Peyer's patch (tissue), 4 donors: ENCODE results near the gene CACUL1. TPM values are rescaled to one million over a fixed set of nuclear protein-coding genes. Genes with fewer than 3 reads are reported as not detected.

ENCODE experiments used
- DNase-seq, 3 donors: peaks; one replicate each; pipeline ENCODE4 v3.0.0-alpha.2; 2017 to 2019
- H3K27ac ChIP-seq, 4 donors: fragments of 200-600 bp; sonication (generic); one replicate each; pipeline ENCODE4 v1.5.1; 2016 to 2019
- H3K27me3 ChIP-seq, 2 donors: fragments of 200-600 bp; sonication (generic); one replicate each; pipeline ENCODE4 v1.5.1; 2019
- H3K36me3 ChIP-seq, 3 donors: fragments of 200-600 bp; sonication (generic); one replicate each; pipeline ENCODE4 v1.5.1; 2016 to 2019
- H3K4me1 ChIP-seq, 4 donors: fragments of 200-600 bp; sonication (generic); one replicate each; pipeline ENCODE4 v1.5.1; 2016 to 2019
- H3K4me3 ChIP-seq, 4 donors: fragments of 200-600 bp; sonication (generic); 1 replicate in 3 of 4; 2 replicates in 1 of 4; pipeline ENCODE4 v1.5.1; 2016 to 2019; ENCODE audit warnings: mild to moderate bottlenecking in 1 of 4
- H3K9me3 ChIP-seq, 4 donors: fragments of 200-600 bp; sonication (generic); one replicate each; pipeline ENCODE4 v1.5.1; 2016 to 2019; ENCODE audit warnings: mild to moderate bottlenecking in 1 of 4
- POLR2A ChIP-seq, 2 donors: fragments of 450-650 bp; IDR thresholded peaks; one replicate each; pipeline ENCODE4 v1.5.1; 2017; ENCODE audit warnings: antibody characterized with exemption in 2 of 2, mild to moderate bottlenecking in 2 of 2, moderate library complexity in 2 of 2
- total RNA-seq, 4 donors: library from RNA; depleted of rRNA; stranded (reverse); fragments of >200 nt; gene quantifications; one replicate each; pipeline ENCODE4 v1.1.0, GENCODE V29; 2016
- TF ChIP-seq, protein P1 (sequence below), 6 experiments: fragments of 450-650 bp in 4 of 6; fragments of 200-600 bp in 2 of 6; sonication (generic) in 1 of 6; IDR thresholded peaks; one replicate each; pipeline ENCODE4 v1.5.1; 2017 to 2019; ENCODE audit warnings: antibody characterized with exemption in 6 of 6, mild to moderate bottlenecking in 3 of 6, moderate library complexity in 1 of 6

Gene CACUL1
- total RNA-seq, 4 donors from 2014 or later = 20.6 to 42.6 (median 33.1) TPM

GRCh38 chr10:118720685-118721538 lies 33.9 kb downstream of the CACUL1 start:
- Histone ChIP-seq H3K27ac (no peak overlapping the region), H3K9me3 (no peaks in the 10 kb centered on the region), H3K36me3 (no peaks in the 10 kb centered on the region), H3K4me1 (peaks cover 0 to 5% (median 0%) of the 10 kb centered on the region in 4 donors), H3K27me3 (no peaks in the 10 kb centered on the region), H3K4me3 (no peak overlapping the region)
- no peak for TF ChIP-seq POLR2A (IDR thresholded peaks at IDR 0.05)
- TF ChIP-seq, protein P1, sequence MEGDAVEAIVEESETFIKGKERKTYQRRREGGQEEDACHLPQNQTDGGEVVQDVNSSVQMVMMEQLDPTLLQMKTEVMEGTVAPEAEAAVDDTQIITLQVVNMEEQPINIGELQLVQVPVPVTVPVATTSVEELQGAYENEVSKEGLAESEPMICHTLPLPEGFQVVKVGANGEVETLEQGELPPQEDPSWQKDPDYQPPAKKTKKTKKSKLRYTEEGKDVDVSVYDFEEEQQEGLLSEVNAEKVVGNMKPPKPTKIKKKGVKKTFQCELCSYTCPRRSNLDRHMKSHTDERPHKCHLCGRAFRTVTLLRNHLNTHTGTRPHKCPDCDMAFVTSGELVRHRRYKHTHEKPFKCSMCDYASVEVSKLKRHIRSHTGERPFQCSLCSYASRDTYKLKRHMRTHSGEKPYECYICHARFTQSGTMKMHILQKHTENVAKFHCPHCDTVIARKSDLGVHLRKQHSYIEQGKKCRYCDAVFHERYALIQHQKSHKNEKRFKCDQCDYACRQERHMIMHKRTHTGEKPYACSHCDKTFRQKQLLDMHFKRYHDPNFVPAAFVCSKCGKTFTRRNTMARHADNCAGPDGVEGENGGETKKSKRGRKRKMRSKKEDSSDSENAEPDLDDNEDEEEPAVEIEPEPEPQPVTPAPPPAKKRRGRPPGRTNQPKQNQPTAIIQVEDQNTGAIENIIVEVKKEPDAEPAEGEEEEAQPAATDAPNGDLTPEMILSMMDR (IDR thresholded peaks at IDR 0.05) = peak; percentile 75 to 86 (median 85)
- peak in 2 of 3 donors; percentile 58 to 78 for DNase-seq

- Histone ChIP-seq H3K4me3 (no peak overlapping the region), H3K4me1 (peaks cover 0 to 4% (median 0%) of the 10 kb centered on the region in 4 donors), H3K36me3 (no peaks in the 10 kb centered on the region), H3K9me3 (no peaks in the 10 kb centered on the region), H3K27ac (no peak overlapping the region), H3K27me3 (no peaks in the 10 kb centered on the region)
- no peak for DNase-seq
- TF ChIP-seq, protein P1 (IDR thresholded peaks at IDR 0.05) = no peak
- TF ChIP-seq POLR2A (IDR thresholded peaks at IDR 0.05) = no peak
Observed at GRCh38 chr10:118714366-118714765, 40.4 kb downstream of the CACUL1 start.

DNA sequence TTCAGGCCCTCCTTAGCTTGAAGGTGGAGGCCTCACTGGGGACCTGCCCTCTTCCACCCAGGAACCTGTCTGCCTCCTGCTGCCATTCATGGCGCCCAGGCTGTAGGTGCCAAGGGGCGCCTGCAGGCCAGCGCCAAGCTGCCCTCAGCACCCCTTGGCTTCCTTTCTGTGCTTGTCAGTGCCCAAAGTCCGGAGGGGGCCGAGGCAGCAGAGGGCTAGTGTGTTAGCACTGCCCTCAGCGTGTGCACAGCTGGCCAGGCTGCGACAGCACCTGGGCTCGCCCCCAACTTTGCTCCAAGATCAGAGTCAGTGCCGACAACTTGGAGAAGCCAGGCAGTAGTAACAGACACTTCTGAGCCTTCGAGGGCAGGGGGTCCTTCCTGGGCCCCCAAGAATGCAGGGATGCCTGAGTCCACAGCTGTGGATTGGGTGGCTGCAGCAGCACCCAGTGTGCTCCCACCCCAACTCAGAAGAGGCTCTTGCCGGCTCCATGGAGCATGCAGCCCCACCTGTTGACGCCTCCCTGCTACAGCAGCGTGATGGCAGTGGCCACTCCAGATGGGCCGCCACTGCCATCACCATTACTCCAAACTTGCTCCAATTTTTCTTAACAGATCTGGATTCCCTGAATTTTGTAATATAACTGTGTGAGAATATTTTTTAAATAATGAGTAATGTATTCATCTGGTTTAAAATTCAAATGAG lies 41.7 kb downstream of the CACUL1 start:
- no peak for DNase-seq
- Histone ChIP-seq H3K27me3 (no peaks in the 10 kb centered on the region), H3K27ac (no peak overlapping the region), H3K36me3 (no peaks in the 10 kb centered on the region), H3K4me1 (peaks cover 0 to 4% (median 0%) of the 10 kb centered on the region in 4 donors), H3K4me3 (no peak overlapping the region), H3K9me3 (no peaks in the 10 kb centered on the region)
- TF ChIP-seq, protein P1 (IDR thresholded peaks at IDR 0.05) = no peak
- TF ChIP-seq POLR2A (IDR thresholded peaks at IDR 0.05) = no peak

DNA sequence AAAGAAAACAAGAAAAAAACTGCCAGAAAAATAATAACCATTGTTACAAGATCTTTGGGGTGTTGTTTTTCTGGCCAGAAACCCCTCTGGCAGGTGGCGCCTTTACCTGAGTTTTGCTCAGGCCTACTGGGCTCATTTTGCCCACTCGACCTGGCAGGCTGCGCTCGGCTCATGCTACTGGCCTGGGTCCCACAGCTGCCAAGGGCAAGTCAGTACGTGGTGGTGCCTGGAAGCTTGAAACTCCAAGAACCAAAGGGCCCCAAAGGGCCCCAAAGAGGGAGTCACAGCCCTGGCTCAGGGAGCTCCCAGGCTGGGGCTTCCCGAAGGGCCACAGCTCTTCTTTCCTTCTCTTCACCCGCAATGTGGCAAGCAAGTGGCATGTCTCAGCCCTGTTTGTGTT lies 42.7 kb downstream of the CACUL1 start:
- no peaks in the 10 kb centered on the region for H3K36me3 ChIP-seq
- no peaks in the 10 kb centered on the region for H3K9me3 ChIP-seq
- DNase-seq = no peak
- H3K4me1 ChIP-seq = no peaks in the 10 kb centered on the region
- no peaks in the 10 kb centered on the region for H3K27me3 ChIP-seq
- H3K27ac ChIP-seq = no peak overlapping the region
- TF ChIP-seq, protein P1 (IDR thresholded peaks at IDR 0.05) = no peak
- no peak for TF ChIP-seq POLR2A (IDR thresholded peaks at IDR 0.05)
- H3K4me3 ChIP-seq = no peak overlapping the region

GRCh38 chr10:118710487-118710886 lies 44.3 kb downstream of the CACUL1 start:
- DNase-seq = no peak
- Histone ChIP-seq H3K36me3 (no peaks in the 10 kb centered on the region), H3K4me1 (no peaks in the 10 kb centered on the region), H3K27ac (no peak overlapping the region), H3K9me3 (no peaks in the 10 kb centered on the region), H3K27me3 (no peaks in the 10 kb centered on the region), H3K4me3 (no peak overlapping the region)
- TF ChIP-seq, protein P1 (IDR thresholded peaks at IDR 0.05) = no peak
- no peak for TF ChIP-seq POLR2A (IDR thresholded peaks at IDR 0.05)
